H9 (cell line): Measurements from ENCODE around the gene FHIT. TPM values are rescaled to one million over a fixed set of nuclear protein-coding genes. Genes with fewer than 3 reads are reported as not detected.

Experiments used
- DNase-seq: peaks from one replicate; pipeline ENCODE4 v3.0.0-alpha.2; 2017
- H2AFZ ChIP-seq: one replicate; pipeline ENCODE4 v1.6.1; 2013; ENCODE audit warnings: mild to moderate bottlenecking, low read length, control low read depth, moderate library complexity
- H2AK5ac ChIP-seq: 2 replicates; pipeline ENCODE4 v1.6.1; 2013; ENCODE audit warnings: low read length, control low read depth, mixed read lengths; ENCODE audit not compliant: insufficient read length
- H2BK120ac ChIP-seq: one replicate; pipeline ENCODE4 v1.6.1; 2013; ENCODE audit warnings: low read depth, mild to moderate bottlenecking, low read length, control low read depth, inconsistent platforms; ENCODE audit not compliant: poor library complexity, severe bottlenecking
- H2BK12ac ChIP-seq: 2 replicates; pipeline ENCODE4 v1.6.1; 2013; ENCODE audit warnings: low read length, control low read depth, mixed read lengths, low read depth; ENCODE audit not compliant: insufficient read length
- H2BK15ac ChIP-seq: 2 replicates; pipeline ENCODE4 v1.6.1; 2013; ENCODE audit warnings: low read depth, low read length, control low read depth
- H2BK20ac ChIP-seq: one replicate; pipeline ENCODE4 v1.6.1; 2013; ENCODE audit warnings: low read depth, mild to moderate bottlenecking, low read length, control low read depth, inconsistent platforms; ENCODE audit not compliant: poor library complexity, severe bottlenecking
- H2BK5ac ChIP-seq: 2 replicates; pipeline ENCODE4 v1.6.1; 2013; ENCODE audit warnings: low read length, control low read depth, mixed read lengths; ENCODE audit not compliant: insufficient read length
- H3K14ac ChIP-seq: 2 replicates; pipeline ENCODE4 v1.6.1; 2013; ENCODE audit warnings: low read length, control low read depth; ENCODE audit not compliant: insufficient read depth
- H3K18ac ChIP-seq: 2 replicates; pipeline ENCODE4 v1.6.1; 2013; ENCODE audit warnings: low read depth, mild to moderate bottlenecking, mixed read lengths, low read length, control low read depth; ENCODE audit not compliant: insufficient read length
- H3K23ac ChIP-seq: 2 replicates; pipeline ENCODE4 v1.6.1; 2013; ENCODE audit warnings: low read length, control low read depth, mixed read lengths, low read depth; ENCODE audit not compliant: insufficient read length
- H3K23me2 ChIP-seq: 2 replicates; pipeline ENCODE4 v1.6.1; 2013; ENCODE audit warnings: low read depth, mild to moderate bottlenecking, mixed read lengths, low read length, control low read depth; ENCODE audit not compliant: insufficient read length, poor library complexity, severe bottlenecking
- H3K27ac ChIP-seq: 2 replicates; pipeline ENCODE4 v1.5.1; 2013; ENCODE audit warnings: low read length, control low read depth, mixed read lengths, low read depth; ENCODE audit not compliant: insufficient read length
- H3K27me3 ChIP-seq: 2 replicates; pipeline ENCODE4 v1.6.1; 2013; ENCODE audit warnings: low read length, control low read depth, inconsistent platforms; ENCODE audit not compliant: insufficient read depth
- H3K4ac ChIP-seq: 2 replicates; pipeline ENCODE4 v1.6.1; 2013; ENCODE audit warnings: low read depth, mild to moderate bottlenecking, control low read depth, inconsistent platforms, low read length, moderate library complexity
- H3K4me1 ChIP-seq: 2 replicates; pipeline ENCODE4 v1.6.1; 2013; ENCODE audit warnings: low read length, control low read depth, inconsistent platforms; ENCODE audit not compliant: insufficient read depth
- H3K4me2 ChIP-seq: 2 replicates; pipeline ENCODE4 v1.6.1; 2013; ENCODE audit warnings: low read length, control low read depth, mixed read lengths; ENCODE audit not compliant: insufficient read length, insufficient read depth
- H3K56ac ChIP-seq: 2 replicates; pipeline ENCODE4 v1.6.1; 2013; ENCODE audit warnings: low read depth, mild to moderate bottlenecking, mixed read lengths, low read length, control low read depth; ENCODE audit not compliant: insufficient read length
- H3K79me1 ChIP-seq: 2 replicates; pipeline ENCODE4 v1.6.1; 2013; ENCODE audit warnings: low read depth, mild to moderate bottlenecking, moderate library complexity, low read length, control low read depth, inconsistent platforms; ENCODE audit not compliant: insufficient read depth, poor library complexity, severe bottlenecking
- H3K79me2 ChIP-seq: 2 replicates; pipeline ENCODE4 v1.6.1; 2013; ENCODE audit warnings: low read length, control low read depth, inconsistent platforms; ENCODE audit not compliant: insufficient read depth
- H3K9ac ChIP-seq: 2 replicates; pipeline ENCODE4 v1.6.1; 2013; ENCODE audit warnings: low read length, control low read depth, mixed read lengths; ENCODE audit not compliant: insufficient read length; ENCODE audit errors: extremely low read depth
- H3K9me3 ChIP-seq: one replicate; pipeline ENCODE4 v1.6.1; 2013; ENCODE audit warnings: low read depth, low read length, inconsistent platforms; ENCODE audit not compliant: control insufficient read depth
- H3T11ph ChIP-seq: one replicate; pipeline ENCODE4 v1.6.1; 2013; ENCODE audit warnings: mild to moderate bottlenecking, low read length, control low read depth, inconsistent platforms
- H4K20me1 ChIP-seq: one replicate; pipeline ENCODE4 v1.6.1; 2013; ENCODE audit not compliant: control insufficient read depth, insufficient read length, insufficient read depth
- H4K5ac ChIP-seq: 2 replicates; pipeline ENCODE4 v1.6.1; 2013; ENCODE audit warnings: low read depth, mild to moderate bottlenecking, mixed read lengths, low read length, control low read depth; ENCODE audit not compliant: insufficient read length
- H4K8ac ChIP-seq: replicated peaks from 2 replicates; pipeline ENCODE4 v1.6.1; 2013; ENCODE audit warnings: low read length, control low read depth, mixed read lengths, low read depth; ENCODE audit not compliant: insufficient read length
- H4K91ac ChIP-seq: 2 replicates; pipeline ENCODE4 v1.6.1; 2013; ENCODE audit warnings: low read depth, mild to moderate bottlenecking, moderate library complexity, mixed read lengths, low read length, control low read depth; ENCODE audit not compliant: insufficient read length
- H3K27ac Mint-ChIP-seq, 3 experiments: 2 replicates in 2 of 3; 3 replicates in 1 of 3; pipeline ENCODE4 v1.8.0; 2020 to 2021; ENCODE audit warnings: mixed read lengths in 3 of 3, mild to moderate bottlenecking in 1 of 3, moderate library complexity in 1 of 3
- H3K27me3 Mint-ChIP-seq: 2 replicates; pipeline ENCODE4 v1.8.0; 2021; ENCODE audit warnings: low read depth, mild to moderate bottlenecking, moderate library complexity, mixed read lengths
- H3K36me3 Mint-ChIP-seq, 3 experiments: 2 replicates in 2 of 3; 3 replicates in 1 of 3; pipeline ENCODE4 v1.8.0; 2020 to 2021; ENCODE audit warnings: low read depth in 3 of 3, mixed read lengths in 3 of 3; ENCODE audit not compliant: insufficient read depth in 1 of 3
- H3K4me1 Mint-ChIP-seq, 2 experiments: 2 replicates each; pipeline ENCODE4 v1.8.0; 2020; ENCODE audit warnings: mixed read lengths in 2 of 2
- H3K4me3 Mint-ChIP-seq, 2 experiments: 2 replicates in 1 of 2; 3 replicates in 1 of 2; pipeline ENCODE4 v1.8.0; 2020 to 2021; ENCODE audit warnings: mild to moderate bottlenecking in 2 of 2, mixed read lengths in 2 of 2, moderate library complexity in 1 of 2
- H3K9me3 Mint-ChIP-seq, 2 experiments: 2 replicates in 1 of 2; 3 replicates in 1 of 2; pipeline ENCODE4 v1.8.0; 2020; ENCODE audit warnings: mild to moderate bottlenecking in 2 of 2, mixed read lengths in 2 of 2, moderate library complexity in 1 of 2
- CTCF ChIP-seq: fragments of 200-600 bp; sonication (generic); conservative IDR thresholded peaks from 3 replicates; pipeline ENCODE4 v1.8.0; 2021; ENCODE audit warnings: antibody characterized with exemption, mild to moderate bottlenecking
- total RNA-seq: library from RNA; stranded (reverse); gene quantifications from 2 replicates; pipeline ENCODE4 v1.2.1, GENCODE V29; 2021

FHIT gene
- total RNA-seq, 1 experiment from 2014 or later: 3.0 TPM

DNA sequence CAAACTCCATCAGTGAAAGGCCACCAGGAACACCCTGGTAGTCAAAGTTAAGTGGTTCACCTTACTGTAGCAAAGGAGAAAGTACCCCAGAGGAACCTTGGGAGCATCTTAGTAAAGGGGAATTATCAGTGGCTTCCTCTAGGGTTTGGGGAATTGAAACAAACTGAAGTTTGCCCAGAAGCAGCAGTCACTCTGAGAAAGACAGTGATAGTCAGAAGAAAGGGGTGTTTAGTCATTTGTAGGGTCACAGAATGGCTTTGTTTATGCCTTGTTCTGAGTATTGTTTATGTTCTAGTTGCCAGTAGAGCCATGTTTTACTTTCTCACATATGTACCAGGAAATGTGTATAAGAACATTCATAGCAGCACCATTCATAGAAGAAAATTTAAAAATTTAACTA, 93.8 kb downstream of the FHIT start:
- Histone ChIP-seq H3K56ac (no peak overlapping the region), H3K27ac (no peak overlapping the region), H4K20me1 (no peaks in the 10 kb centered on the region), H2BK20ac (no peak overlapping the region), H3K23ac (no peak overlapping the region), H2BK15ac (no peak overlapping the region), H4K91ac (no peak overlapping the region), H3K4me1 (no peaks in the 10 kb centered on the region; the same call in 1 of the 2 replicates), H3K79me1 (no peaks in the 10 kb centered on the region), H2AK5ac (no peak overlapping the region), H3K14ac (no peak overlapping the region), H4K5ac (no peak overlapping the region), H3K23me2 (no peaks in the 10 kb centered on the region), H3T11ph (no peak overlapping the region), H3K18ac (no peak overlapping the region), H2BK12ac (no peak overlapping the region), H2BK120ac (no peak overlapping the region), H2BK5ac (no peak overlapping the region), H3K4me2 (no peak overlapping the region), H3K4ac (no peak overlapping the region), H3K9me3 (no peaks in the 10 kb centered on the region), H3K79me2 (no peaks in the 10 kb centered on the region), H3K9ac (no peak overlapping the region), H2AFZ (no peak overlapping the region), H3K27me3 (no peaks in the 10 kb centered on the region), H4K8ac (no peak overlapping the region)
- Mint-ChIP-seq H3K4me3 (no peak overlapping the region), H3K27ac (peak overlapping the region in 1 of 3 experiments; percentile 30; a peak in 1 of 7 replicates), H3K9me3 (0 out of 5 replicates have a peak, but pooled peaks cover 0 to 2% of the 10 kb centered on the region in 2 experiments), H3K27me3 (no peaks in the 10 kb centered on the region), H3K36me3 (no peaks in the 10 kb centered on the region), H3K4me1 (peaks cover 12 to 19% of the 10 kb centered on the region in 2 experiments)
- DNase-seq: no peak
- no peak for TF ChIP-seq CTCF
